GM19043 (cell line): ENCODE results near the gene KCNJ11.

Source experiments
- ATAC-seq: cut with Tn5 transposase; IDR thresholded peaks from one replicate; pipeline ENCODE4 v1.9.1; 2021; ENCODE audit warnings: low read depth; ENCODE audit not compliant: unreplicated experiment

The KCNJ11 gene

DNA sequence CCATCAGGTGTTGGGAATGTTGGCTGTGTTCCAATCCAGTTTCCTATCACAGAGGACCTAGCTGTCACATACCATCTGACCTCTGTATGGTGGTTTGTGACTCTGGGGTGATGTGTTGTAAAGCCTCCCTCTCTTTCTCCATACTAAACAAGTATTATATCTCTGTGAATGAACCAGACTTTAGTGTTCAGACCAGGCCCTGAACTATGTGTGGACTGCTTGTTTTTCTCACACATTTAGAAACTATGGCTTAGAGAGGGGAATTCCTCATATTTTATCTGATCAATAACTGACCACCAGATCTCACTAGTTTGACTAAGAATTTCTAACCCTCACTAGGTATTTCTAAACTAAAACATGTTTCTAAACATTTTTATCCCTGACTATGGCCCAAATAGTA lies 19.4 kb downstream of the KCNJ11 start:
- ATAC-seq: no peak

DNA sequence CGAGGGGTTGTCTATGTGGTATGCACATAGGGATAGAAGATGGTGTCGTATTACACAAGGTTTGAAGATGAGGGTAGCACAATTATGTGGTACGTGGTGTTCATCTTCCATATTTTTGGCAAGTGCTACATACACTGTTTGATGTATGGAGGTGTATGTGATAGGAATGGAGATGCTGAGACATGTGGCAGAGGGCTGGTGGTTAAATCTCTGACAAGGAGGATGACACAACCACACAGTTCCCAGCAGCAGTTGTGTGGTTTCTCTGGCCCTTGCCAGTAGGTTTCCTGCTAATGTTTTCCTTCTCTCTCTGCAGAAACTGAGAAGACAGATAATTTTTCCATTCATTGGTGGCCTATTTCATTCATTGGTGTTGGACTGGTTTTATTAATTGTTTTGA lies 19.9 kb downstream of the KCNJ11 start:
- ATAC-seq: no peak

DNA sequence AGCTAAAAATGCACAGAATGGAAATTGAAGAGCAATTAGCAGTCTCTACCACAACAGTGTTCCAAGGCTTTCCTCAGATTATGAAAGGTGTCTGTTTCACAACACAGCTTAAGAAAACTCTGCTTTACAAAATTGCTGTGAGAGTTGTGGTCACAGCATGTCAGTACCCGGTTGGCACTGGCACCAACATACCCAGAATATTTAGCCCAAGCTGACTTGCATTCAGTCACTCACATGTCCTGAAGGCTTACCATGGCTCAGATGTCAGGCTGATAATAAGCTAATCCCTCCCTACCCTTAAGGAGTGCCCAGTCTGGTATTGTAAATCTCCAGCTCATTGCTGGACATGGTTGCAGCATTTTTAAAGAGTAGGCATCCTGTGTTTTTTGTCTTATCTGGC lies 22.0 kb downstream of the KCNJ11 start:
- ATAC-seq: no peak

DNA sequence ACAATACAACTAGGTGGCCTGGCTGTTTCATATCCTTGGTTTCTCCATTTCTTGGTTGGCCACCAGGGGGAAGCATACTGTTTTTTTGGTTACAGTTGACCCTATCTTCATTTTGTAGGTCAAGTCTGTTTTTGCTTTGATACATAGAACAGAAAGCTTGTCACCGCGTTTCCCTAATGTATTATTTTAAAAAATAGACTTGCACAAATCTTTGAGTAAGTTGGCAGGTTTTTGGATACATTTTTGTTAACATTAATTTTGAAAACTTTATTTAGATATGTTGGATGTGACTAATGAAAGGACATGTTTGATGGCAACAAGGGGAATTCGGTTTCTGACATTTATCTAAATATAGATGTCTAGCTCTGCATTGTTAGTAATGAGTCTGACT lies 33.9 kb downstream of the KCNJ11 start:
- peak; percentile 47 for ATAC-seq

DNA sequence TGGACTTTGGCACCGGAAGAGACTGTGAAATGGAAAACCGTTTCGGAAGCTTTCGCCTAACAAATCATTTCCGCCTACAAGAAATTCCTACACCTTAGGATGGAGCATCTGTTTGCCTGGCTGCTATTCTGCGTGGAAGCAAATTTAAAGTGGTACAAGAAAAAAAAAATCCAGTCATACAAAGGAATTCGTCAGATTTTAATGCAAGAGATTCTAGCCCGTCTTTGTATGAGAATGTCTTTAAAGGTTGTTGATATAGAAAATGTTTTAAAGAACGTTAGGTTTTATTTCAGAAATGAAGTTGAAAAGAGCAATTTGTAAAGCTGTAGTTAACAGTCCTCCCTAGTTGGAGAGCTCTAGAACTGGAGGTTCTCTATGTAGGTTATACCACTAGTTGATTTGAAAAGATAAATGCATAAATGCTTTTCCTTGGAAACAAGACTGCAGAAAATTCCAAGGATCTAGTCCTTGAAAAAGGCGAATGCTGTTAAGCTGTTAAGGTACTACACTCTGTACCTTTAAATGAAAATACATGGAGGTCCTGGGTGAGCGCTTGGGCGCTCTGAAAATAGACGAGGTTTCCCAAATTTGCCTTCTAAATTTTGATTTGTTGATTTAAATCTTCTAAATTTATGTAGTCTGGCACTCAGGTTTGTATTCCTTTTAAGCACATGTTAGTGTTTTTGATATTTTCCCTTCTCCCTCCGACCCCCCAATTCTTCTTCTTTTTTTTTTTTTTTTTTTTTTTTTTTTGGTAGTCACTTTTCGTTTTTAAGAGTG lies 34.4 kb downstream of the KCNJ11 start:
- ATAC-seq: no peak

DNA sequence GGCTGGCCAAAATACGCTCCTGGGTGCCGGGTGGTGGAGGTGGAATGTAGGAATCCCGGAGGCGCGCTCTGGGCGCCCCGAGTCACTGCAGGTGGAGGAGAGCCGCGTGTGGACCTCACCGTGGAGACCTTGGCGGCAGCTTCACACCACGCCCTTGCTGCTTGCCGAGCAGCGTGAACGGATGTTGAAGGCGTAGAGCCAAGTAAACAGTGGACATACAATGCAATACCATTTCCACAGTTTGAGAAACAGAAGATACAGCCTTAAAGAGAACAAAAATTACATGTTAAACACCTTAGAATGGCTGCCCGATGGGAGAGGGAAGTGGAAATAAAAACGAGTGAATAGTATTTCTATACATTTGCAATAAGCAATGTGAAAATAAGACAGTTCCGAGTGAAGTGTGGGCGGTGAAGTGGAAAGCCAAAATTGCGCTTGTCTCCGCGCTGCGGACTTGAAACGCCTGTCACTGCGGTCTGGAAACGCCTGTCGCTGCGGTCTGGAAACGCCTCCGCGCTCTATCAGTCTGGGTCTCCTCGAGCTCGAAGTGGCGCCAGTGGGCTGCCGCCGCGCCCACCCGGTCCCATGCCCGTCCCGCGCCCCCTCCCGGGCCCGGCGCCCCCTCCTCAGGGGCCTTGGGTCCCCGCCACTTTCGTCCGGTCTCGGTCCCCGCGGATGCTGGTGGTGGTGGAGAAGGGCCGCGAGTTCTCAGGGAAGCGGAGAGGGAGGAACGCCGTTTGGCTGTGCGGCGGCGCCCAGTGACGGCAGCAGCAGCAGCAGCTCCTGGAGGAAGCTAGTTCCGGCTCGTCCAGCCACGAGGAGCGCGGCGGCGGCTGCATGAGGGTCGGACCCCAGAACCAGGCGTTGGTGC lies 35.3 kb downstream of the KCNJ11 start:
- ATAC-seq: no peak

DNA sequence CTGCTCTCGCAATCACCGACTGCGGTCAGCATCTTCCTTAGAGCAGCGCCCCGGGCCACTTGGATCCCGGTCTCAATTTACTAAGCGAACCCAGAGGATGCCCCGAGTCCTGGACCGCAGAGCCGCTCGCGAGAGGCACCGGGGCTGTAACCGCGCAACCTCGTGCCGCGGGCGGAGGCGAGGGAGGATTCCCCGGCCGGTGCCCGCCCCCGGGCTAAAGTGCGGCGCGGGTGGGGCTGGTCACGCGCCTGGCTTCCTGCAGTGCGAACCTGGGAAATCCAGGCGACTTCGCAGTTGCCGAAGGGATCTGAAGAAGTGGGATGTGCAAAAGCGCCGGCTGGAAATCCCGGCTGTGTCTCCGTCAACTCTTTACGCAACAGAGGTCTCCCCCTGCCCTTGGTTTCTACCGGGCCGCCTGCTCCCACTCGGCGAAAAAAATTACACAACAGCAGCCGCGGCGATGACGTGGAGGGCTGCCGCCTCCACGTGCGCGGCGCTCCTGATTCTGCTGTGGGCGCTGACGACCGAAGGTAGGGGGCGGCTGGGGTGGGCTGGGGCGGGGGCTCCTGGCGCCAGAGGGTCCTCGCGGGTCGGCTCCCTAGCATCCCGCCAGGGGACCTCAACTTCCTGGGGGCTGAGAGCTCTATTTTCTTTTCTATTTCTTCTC lies 36.8 kb downstream of the KCNJ11 start, which contains the start of gene NCR3LG1:
NCR3LG1 (plus strand) TSS at position 291 of the 667 bp plus-strand sequence; CDS start at position 461, 170 bp downstream.
- ATAC-seq: no peak

DNA sequence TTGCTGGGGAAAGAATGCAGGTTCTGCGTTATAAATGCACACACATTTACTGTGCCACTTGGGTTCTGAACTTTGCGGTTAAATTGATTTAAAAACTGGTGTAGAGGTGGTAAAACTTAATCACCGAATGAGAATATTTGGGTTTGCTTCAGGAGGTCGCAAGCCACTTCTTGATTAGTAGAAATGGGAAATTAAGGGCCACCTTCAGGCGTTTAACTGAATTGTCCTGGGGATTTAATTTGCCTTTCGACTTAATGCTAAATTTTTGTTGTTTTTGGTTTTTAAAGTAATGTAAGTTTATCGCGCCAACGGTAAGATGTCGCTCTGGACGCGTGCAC lies 37.3 kb downstream of the KCNJ11 start:
- no peak for ATAC-seq

DNA sequence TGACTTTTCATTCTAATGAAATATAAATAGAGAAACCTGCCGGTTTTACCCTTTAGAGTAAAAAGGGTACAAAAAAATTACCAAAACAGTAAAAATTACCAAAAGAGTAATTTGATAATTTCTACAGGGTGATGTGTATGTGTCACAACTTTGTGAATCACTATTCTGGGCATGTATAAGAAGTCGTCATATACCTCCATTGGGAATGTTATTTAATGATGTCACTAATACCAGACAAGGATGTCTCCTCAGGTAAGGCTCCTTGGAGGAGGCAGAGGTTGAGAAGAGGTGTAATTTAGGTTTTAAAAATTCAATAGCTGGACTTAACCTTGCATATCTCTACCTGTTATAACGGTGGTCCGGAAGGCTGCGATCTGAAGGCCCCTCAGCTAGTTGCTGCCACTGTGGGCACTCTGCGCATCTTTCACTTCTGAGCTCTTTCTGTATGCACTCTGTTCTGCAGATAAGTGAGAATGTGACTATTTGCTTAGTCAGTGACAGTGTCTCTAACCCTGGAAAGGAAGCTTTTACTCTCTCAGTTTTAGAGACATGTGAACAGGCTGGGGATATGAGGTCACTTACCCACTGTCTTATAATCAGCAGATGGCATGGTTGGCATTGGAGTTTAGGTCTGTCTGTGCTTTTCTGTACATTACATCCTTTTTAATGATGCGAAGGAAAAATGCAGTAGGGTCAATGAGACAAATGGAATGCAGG lies 37.8 kb downstream of the KCNJ11 start:
- no peak for ATAC-seq

DNA sequence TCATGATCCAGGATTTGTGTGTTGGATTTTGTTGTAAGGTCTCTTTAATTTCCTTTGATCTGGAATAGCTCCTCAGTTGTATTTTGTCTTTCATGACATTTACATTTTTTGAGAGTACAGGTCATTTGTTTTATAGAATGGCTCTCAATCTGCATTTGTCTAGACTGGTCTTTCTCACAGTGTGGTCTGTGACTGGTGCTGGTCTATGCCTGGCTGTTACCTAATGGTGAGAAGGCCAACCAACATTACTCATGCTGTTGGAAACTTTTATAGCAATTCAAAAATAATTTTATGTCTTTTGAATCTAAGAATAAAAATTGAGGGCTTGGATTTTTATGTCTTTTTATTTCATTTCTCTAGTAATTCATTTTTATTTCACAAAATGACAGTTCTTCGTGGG lies 40.8 kb downstream of the KCNJ11 start:
- no peak for ATAC-seq

DNA sequence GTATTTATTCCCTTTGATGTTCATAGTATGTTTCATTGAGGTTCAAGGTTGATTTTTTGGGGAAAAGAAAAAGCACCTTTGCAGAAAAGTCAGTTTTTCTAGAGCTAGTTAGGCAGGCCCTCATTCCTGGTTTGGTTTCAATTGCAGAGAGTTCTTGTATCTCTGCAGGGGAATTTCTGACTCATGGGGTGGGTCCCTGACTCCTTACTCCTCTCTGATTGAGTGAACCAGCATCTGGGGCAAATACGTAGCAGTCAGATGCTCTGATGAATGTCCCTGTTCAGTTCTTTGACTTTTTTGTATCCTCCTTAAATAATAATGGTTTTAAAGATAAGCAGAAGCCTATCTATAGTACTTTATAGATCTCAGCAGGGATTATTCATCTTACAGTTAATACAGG lies 44.6 kb downstream of the KCNJ11 start:
- ATAC-seq: no peak

DNA sequence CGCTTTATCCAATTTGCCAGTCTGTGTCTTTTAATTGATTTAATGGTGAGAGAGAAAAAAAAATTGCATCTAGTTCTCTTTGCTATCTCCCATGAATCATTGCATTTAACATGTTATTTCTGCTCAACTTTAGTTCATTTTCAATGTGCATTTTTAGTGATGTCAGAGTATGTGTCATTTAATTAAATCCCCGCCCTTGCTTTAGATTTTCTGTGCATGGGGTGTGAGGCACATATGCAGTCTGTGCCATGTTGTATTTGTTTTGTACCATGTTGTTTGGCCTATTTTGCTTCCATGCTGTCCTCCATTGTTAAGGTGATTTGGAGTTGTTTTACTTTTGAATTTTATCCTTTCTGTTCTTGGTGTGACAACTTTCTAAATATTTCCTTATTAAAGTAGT lies 45.2 kb downstream of the KCNJ11 start:
- no peak for ATAC-seq
